Left kidney (tissue), 2 donors: ENCODE measurements around the gene MACROD1. TPM values are rescaled to one million over a fixed set of nuclear protein-coding genes. Genes with fewer than 3 reads are reported as not detected.

Source experiments
- DNase-seq: peaks from one replicate; pipeline ENCODE4 v3.0.0-alpha.2; 2013
- polyA plus RNA-seq: library from polyadenylated mRNA; unstranded; fragments of 120-200 nt; gene quantifications from one replicate; pipeline ENCODE4 v1.2.1, GENCODE V29; 2013; ENCODE audit not compliant: insufficient read length

Gene MACROD1
- polyA plus RNA-seq, 1 donor = 13.3 TPM

- no peak for DNase-seq
These were observed 12.1 kb downstream of the MACROD1 start for GRCh38 chr11:64153812-64154211.

- no peak for DNase-seq
These were observed 12.8 kb downstream of the MACROD1 start for GRCh38 chr11:64152841-64153691.

GRCh38 chr11:64151337-64151736 is 14.6 kb downstream of the MACROD1 start:
- no peak for DNase-seq

- no peak for DNase-seq
These were observed 15.3 kb downstream of the MACROD1 start for GRCh38 chr11:64150481-64151239.

- DNase-seq = no peak
These were observed 15.9 kb downstream of the MACROD1 start for GRCh38 chr11:64150051-64150450.

GRCh38 chr11:64148917-64149617 is 16.8 kb downstream of the MACROD1 start:
- DNase-seq = no peak

- DNase-seq = peak; percentile 84
These were observed 17.5 kb downstream of the MACROD1 start for GRCh38 chr11:64148226-64148916.

- DNase-seq = no peak
These were observed 19.6 kb downstream of the MACROD1 start for GRCh38 chr11:64146036-64146955.

GRCh38 chr11:64144587-64145472 is 21.1 kb downstream of the MACROD1 start:
- DNase-seq = no peak

GRCh38 chr11:64141081-64141783 is 24.7 kb downstream of the MACROD1 start:
- DNase-seq = no peak

- DNase-seq = no peak
These were observed 25.8 kb downstream of the MACROD1 start for GRCh38 chr11:64140082-64140481.

- DNase-seq = no peak
These were observed 26.9 kb downstream of the MACROD1 start for GRCh38 chr11:64139049-64139448.

- no peak for DNase-seq
These were observed 27.5 kb downstream of the MACROD1 start for GRCh38 chr11:64138398-64138797.

- DNase-seq = no peak
These were observed 29.0 kb downstream of the MACROD1 start for GRCh38 chr11:64136765-64137441.

GRCh38 chr11:64135711-64136110 is 30.2 kb downstream of the MACROD1 start:
- no peak for DNase-seq

GRCh38 chr11:64134963-64135362 is 30.9 kb downstream of the MACROD1 start:
- no peak for DNase-seq

GRCh38 chr11:64132982-64133705 is 32.8 kb downstream of the MACROD1 start:
- no peak for DNase-seq
